ENCODE measurements around the gene ALPP. TPM values are rescaled to one million over a fixed set of nuclear protein-coding genes. Genes with fewer than 3 reads are reported as not detected.
"Not testable (repeated sequence)": the region's sequence is repeated elsewhere in the genome, so short reads cannot be mapped to it uniquely, and the experiment has no call there.

ALPP gene
- total RNA-seq: not detected

DNA sequence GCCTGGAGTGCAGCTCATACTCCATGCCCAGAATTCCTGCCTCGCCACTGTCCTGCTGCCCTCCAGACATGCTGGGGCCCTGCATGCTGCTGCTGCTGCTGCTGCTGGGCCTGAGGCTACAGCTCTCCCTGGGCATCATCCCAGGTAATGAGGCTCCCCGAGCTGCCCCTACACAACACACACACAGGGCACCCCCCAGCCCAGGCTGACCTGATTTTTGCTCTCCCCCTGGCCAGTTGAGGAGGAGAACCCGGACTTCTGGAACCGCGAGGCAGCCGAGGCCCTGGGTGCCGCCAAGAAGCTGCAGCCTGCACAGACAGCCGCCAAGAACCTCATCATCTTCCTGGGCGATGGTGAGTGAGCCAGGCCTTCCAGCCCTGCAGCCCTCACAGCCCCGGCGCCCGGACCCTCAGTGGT is at the start of gene ALPP:
Gene ALPP (plus strand): TSS at position 17 of the 417 bp plus-strand sequence. CDS start 52 bp downstream, at position 69.
- not testable (repeated sequence) for H3K9me3 ChIP-seq (ENCODE audit: low read depth, low read length); H3K4me3 ChIP-seq (ENCODE audit: low read length); H3K4me1 ChIP-seq (ENCODE audit: insufficient read depth, low read length); H3K27me3 ChIP-seq (ENCODE audit: insufficient read depth, low read length)

DNA sequence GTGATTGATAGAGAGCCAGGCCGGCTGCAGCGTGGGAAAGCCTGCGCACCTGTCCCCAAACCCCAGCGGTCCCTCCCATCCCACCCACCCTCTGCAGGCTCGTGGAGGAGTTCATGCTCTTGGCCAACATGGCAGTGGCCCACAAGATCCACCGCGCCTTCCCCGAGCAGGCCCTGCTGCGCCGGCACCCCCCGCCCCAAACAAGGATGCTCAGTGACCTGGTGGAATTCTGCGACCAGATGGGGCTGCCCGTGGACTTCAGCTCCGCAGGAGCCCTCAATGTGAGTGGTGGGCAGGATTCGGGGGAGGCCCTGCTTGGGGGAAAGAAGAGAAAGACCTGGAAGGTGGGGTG is 48.9 kb upstream of the ALPP start:
- H3K27me3 ChIP-seq (ENCODE audit: insufficient read depth, low read length): no peaks in the 10 kb centered on the region
- H3K4me1 ChIP-seq (ENCODE audit: insufficient read depth, low read length): no peaks in the 10 kb centered on the region
- no peak overlapping the region for H3K4me3 ChIP-seq (ENCODE audit: low read length)

GRCh38 chr2:232330068-232330999 is 48.2 kb upstream of the ALPP start:
- Histone ChIP-seq H3K9me3 (ENCODE audit: low read depth, low read length) (no peaks in the 10 kb centered on the region), H3K27me3 (ENCODE audit: insufficient read depth, low read length) (no peaks in the 10 kb centered on the region), H3K4me3 (ENCODE audit: low read length) (no peak overlapping the region), H3K4me1 (ENCODE audit: insufficient read depth, low read length) (no peaks in the 10 kb centered on the region)

More for the DNA sequence above, 48.9 kb upstream of the ALPP start:
- no peaks in the 10 kb centered on the region for H3K9me3 ChIP-seq (ENCODE audit: low read depth, low read length)

DNA sequence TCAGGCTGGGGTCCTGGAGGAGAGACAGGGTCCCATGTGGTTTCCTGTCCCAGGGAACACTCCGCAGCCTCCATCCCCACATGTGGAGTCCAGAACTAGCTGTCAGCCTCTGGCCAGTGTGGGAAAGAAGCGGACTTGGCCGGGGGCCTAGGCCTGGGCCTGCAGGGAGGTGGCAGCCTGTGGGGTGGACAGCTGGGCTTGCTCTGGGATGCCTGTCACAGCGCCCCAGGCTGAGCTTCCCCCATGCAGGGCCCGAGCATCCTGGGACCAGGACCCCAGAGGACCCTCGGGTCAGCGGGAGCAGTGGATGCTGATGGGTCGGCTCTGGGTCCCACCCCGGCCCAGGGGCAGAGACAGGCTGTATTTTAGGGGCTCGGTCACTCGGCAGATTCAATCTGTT is 47.5 kb upstream of the ALPP start:
- H3K27me3 ChIP-seq (ENCODE audit: insufficient read depth, low read length); H3K4me3 ChIP-seq (ENCODE audit: low read length); H3K4me1 ChIP-seq (ENCODE audit: insufficient read depth, low read length): not testable (repeated sequence)

DNA sequence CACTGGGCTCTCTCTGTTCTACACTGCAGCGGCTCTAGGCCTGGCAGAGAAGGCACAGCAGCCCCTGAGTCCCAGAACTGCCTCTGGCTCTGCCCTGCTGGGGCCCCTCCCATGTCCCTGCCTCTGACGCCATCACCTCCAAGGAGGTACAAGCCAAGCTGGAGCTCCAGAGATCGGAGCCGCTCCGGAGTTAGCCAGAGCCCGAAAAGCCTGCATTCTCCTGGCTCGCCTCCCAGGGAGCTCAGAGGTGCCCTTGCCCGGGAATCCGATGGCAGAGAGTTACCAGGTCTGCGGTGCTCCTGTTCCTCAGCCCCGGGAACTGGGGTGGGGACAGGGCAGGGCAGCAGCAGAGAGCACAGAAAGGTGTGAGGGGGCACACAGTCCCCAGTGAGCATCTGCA is 46.9 kb upstream of the ALPP start:
- not testable (repeated sequence) for H3K4me1 ChIP-seq (ENCODE audit: insufficient read depth, low read length)

More for the DNA sequence above, 47.5 kb upstream of the ALPP start:
- H3K9me3 ChIP-seq (ENCODE audit: low read depth, low read length): not testable (repeated sequence)

GRCh38 chr2:232332244-232332939 is 46.2 kb upstream of the ALPP start:
- H3K4me1 ChIP-seq (ENCODE audit: insufficient read depth, low read length); H3K27me3 ChIP-seq (ENCODE audit: insufficient read depth, low read length); H3K4me3 ChIP-seq (ENCODE audit: low read length); H3K9me3 ChIP-seq (ENCODE audit: low read depth, low read length): not testable (repeated sequence)

More for the DNA sequence above, 46.9 kb upstream of the ALPP start:
- not testable (repeated sequence) for H3K9me3 ChIP-seq (ENCODE audit: low read depth, low read length); H3K4me3 ChIP-seq (ENCODE audit: low read length); H3K27me3 ChIP-seq (ENCODE audit: insufficient read depth, low read length)

DNA sequence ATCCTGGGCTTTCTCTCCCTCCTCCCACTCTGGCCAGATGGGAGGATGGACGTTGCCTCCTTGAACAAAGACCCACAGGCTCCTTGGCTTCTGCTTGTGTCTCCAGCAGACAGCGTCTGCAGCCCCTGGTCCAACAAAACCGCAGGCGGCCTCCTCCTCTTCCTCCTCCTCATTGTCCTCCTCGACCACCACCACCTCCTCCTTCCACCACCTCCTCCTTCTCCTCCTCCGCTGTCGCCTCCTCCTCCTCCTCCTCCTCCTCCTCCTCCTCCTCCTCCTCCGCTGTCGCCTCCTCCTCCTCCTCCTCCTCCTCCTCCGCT is 45.7 kb upstream of the ALPP start:
- H3K27me3 ChIP-seq (ENCODE audit: insufficient read depth, low read length): no peaks in the 10 kb centered on the region
- H3K9me3 ChIP-seq (ENCODE audit: low read depth, low read length): no peaks in the 10 kb centered on the region
- no peak overlapping the region for H3K4me3 ChIP-seq (ENCODE audit: low read length)
- no peaks in the 10 kb centered on the region for H3K4me1 ChIP-seq (ENCODE audit: insufficient read depth, low read length)

GRCh38 chr2:232333361-232334135 is 45.0 kb upstream of the ALPP start:
- Histone ChIP-seq H3K27me3 (ENCODE audit: insufficient read depth, low read length) (no peaks in the 10 kb centered on the region), H3K9me3 (ENCODE audit: low read depth, low read length) (no peaks in the 10 kb centered on the region)

GRCh38 chr2:232334136-232334884 is 44.2 kb upstream of the ALPP start:
- not testable (repeated sequence) for H3K4me1 ChIP-seq (ENCODE audit: insufficient read depth, low read length); H3K9me3 ChIP-seq (ENCODE audit: low read depth, low read length); H3K4me3 ChIP-seq (ENCODE audit: low read length); H3K27me3 ChIP-seq (ENCODE audit: insufficient read depth, low read length)

More at GRCh38 chr2:232333361-232334135, 45.0 kb upstream of the ALPP start:
- Histone ChIP-seq H3K4me3 (ENCODE audit: low read length) (no peak overlapping the region), H3K4me1 (ENCODE audit: insufficient read depth, low read length) (no peaks in the 10 kb centered on the region)

DNA sequence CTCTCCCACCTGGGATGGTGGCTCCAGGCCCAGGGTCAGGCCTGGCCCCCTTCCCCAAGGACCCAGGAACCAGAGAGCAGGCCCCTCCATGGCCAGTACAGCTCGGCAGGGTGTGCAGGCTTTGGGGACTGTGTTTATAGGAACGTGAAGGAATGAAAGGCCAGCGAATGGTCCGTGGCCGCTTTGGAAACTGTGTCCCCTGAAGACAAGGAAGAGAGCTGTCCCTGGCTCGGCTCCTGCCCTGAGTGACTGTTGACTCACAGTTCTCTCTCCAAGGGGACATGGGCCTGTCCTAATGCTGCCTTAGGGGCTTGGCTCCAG is 43.7 kb upstream of the ALPP start:
- H3K4me1 ChIP-seq (ENCODE audit: insufficient read depth, low read length); H3K27me3 ChIP-seq (ENCODE audit: insufficient read depth, low read length); H3K4me3 ChIP-seq (ENCODE audit: low read length); H3K9me3 ChIP-seq (ENCODE audit: low read depth, low read length): not testable (repeated sequence)

GRCh38 chr2:232335206-232335858 is 43.2 kb upstream of the ALPP start:
- H3K9me3 ChIP-seq (ENCODE audit: low read depth, low read length); H3K27me3 ChIP-seq (ENCODE audit: insufficient read depth, low read length); H3K4me3 ChIP-seq (ENCODE audit: low read length); H3K4me1 ChIP-seq (ENCODE audit: insufficient read depth, low read length): not testable (repeated sequence)

DNA sequence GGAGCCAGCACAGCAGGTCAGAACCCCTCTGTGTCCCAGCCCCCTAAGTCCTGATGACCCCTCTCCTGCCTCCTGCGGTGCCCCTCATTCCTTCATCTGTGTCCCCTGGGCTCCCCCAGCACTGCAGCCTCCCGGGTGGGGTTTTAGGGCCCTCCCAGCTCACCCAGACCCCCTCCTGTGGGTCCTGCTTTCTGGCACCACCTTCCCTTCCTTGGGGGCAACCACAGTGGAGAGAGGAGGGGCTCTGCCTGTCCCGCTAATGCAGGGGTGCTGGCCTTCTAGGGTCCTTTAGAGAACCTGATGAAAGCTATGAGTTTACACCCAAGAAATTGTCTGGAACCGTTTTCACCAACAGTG is 42.7 kb upstream of the ALPP start:
- Histone ChIP-seq H3K4me3 (ENCODE audit: low read length) (no peak overlapping the region), H3K9me3 (ENCODE audit: low read depth, low read length) (no peaks in the 10 kb centered on the region), H3K27me3 (ENCODE audit: insufficient read depth, low read length) (no peaks in the 10 kb centered on the region), H3K4me1 (ENCODE audit: insufficient read depth, low read length) (no peaks in the 10 kb centered on the region)

GRCh38 chr2:232336241-232336736 is 42.3 kb upstream of the ALPP start:
- no peaks in the 10 kb centered on the region for H3K27me3 ChIP-seq (ENCODE audit: insufficient read depth, low read length)
- H3K4me1 ChIP-seq (ENCODE audit: insufficient read depth, low read length): no peaks in the 10 kb centered on the region
- H3K9me3 ChIP-seq (ENCODE audit: low read depth, low read length): no peaks in the 10 kb centered on the region
- H3K4me3 ChIP-seq (ENCODE audit: low read length): no peak overlapping the region

DNA sequence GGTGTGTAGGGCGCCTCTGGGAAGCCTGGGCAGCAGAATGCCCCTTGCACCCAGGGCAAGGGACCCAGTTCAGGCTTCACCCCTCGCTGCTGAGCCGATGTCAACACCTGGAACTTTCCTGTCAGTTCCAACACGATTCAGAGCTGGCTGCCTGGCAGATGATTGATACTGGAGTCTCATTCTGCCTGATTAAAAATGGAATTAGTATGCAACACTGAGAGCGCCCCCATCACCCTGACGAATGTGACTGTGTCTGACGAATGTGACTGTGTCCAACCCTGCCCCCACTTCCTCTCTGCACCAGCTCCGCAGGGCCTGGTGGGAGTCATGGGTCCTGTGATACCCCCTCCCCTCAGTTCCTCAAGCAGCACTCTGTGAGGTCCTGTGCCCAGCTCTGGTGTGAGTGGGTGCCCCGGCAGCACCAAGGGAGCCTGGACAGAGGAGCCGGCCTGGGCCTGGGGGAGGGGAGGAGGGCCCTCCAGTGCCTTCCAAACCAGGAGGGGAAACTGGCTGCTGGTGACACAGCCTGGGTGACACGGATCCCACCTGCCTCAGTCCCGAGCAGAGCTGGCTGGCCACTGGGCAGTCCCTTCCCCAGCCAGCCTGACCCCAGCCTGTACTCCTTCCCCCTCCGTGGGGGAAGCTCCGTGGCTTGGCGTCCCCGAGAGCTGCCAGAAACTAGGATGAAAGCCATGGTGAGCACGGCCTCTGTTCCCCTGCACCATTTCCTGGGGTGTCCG is 41.4 kb upstream of the ALPP start:
- no peaks in the 10 kb centered on the region for H3K4me1 ChIP-seq (ENCODE audit: insufficient read depth, low read length)
- no peaks in the 10 kb centered on the region for H3K27me3 ChIP-seq (ENCODE audit: insufficient read depth, low read length)
- H3K4me3 ChIP-seq (ENCODE audit: low read length): no peak overlapping the region
- H3K9me3 ChIP-seq (ENCODE audit: low read depth, low read length): no peaks in the 10 kb centered on the region
